ENCODE results near the gene EXT2.

- TF ChIP-seq CTCF (IDR thresholded peaks at IDR 0.05; ENCODE audit: low read depth, low read length, poor library complexity, severe bottlenecking) (no peak), EZH2phosphoT487 (IDR thresholded peaks at IDR 0.05; ENCODE audit: borderline replicate concordance, low read length) (no peak)
Observed at GRCh38 chr11:44260081-44260480, 164.6 kb downstream of the EXT2 start.

All from DOHH2 (cell line).